Fibroblast of peridontal ligament (primary cell): Measurements from ENCODE around the gene USH1G.
"Not testable (repeated sequence)": the region's sequence is repeated elsewhere in the genome, so short reads cannot be mapped to it uniquely, and the experiment has no call there.

Source experiments
- DNase-seq: peaks from one replicate; pipeline ENCODE4 v3.0.0-alpha.2; 2010; ENCODE audit errors: extremely low read depth

USH1G gene

GRCh38 chr17:74930535-74931036 is 7.5 kb upstream of the USH1G start:
- DNase-seq, result no peak

GRCh38 chr17:74928786-74929185 is 5.7 kb upstream of the USH1G start:
- DNase-seq, result no peak

GRCh38 chr17:74925242-74925641 is 2.2 kb upstream of the USH1G start:
- no peak for DNase-seq

GRCh38 chr17:74924250-74924948 is 1.3 kb upstream of the USH1G start, which contains the start of gene OTOP2:
OTOP2 (plus strand) TSS chr17:74924273; CDS start chr17:74924633, 360 bp downstream.
- no peak for DNase-seq

- no peak for DNase-seq
These were observed 639 bp upstream of the USH1G start for GRCh38 chr17:74923538-74924249.

GRCh38 chr17:74922172-74922571 is 883 bp downstream of the USH1G start:
- no peak for DNase-seq

- DNase-seq, result no peak
These were observed 1.3 kb downstream of the USH1G start for GRCh38 chr17:74921769-74922168.

- DNase-seq, result no peak
These were observed 1.9 kb downstream of the USH1G start for GRCh38 chr17:74921026-74921681.

GRCh38 chr17:74920642-74921025 is 2.4 kb downstream of the USH1G start:
- no peak for DNase-seq

GRCh38 chr17:74920306-74920620 is 2.8 kb downstream of the USH1G start:
- no peak for DNase-seq

- DNase-seq, result no peak
These were observed 3.4 kb downstream of the USH1G start for GRCh38 chr17:74919440-74920305.

GRCh38 chr17:74918906-74919305 is 4.1 kb downstream of the USH1G start:
- no peak for DNase-seq

GRCh38 chr17:74917430-74917829 is 5.6 kb downstream of the USH1G start:
- DNase-seq, result no peak

GRCh38 chr17:74916851-74917199 is 6.2 kb downstream of the USH1G start:
- DNase-seq, result no peak

- no peak for DNase-seq
These were observed 6.8 kb downstream of the USH1G start for GRCh38 chr17:74916136-74916850.

GRCh38 chr17:74911423-74911822 is 11.6 kb downstream of the USH1G start:
- not testable (repeated sequence) for DNase-seq

- not testable (repeated sequence) for DNase-seq
These were observed 14.0 kb downstream of the USH1G start for GRCh38 chr17:74909097-74909496.

- DNase-seq, result no peak
These were observed 16.0 kb downstream of the USH1G start for GRCh38 chr17:74907012-74907411.

GRCh38 chr17:74906214-74906793 is 16.8 kb downstream of the USH1G start:
- not testable (repeated sequence) for DNase-seq

- DNase-seq, result no peak
These were observed 18.2 kb downstream of the USH1G start for GRCh38 chr17:74904687-74905409.
